Ishikawa (cell line): ENCODE measurements around the gene AFDN.

Experiments
- CEBPB ChIP-seq: IDR thresholded peaks from 2 replicates; pipeline ENCODE4 v1.6.1; 2012
- CREB1 ChIP-seq: IDR thresholded peaks from 2 replicates; pipeline ENCODE4 v1.6.1; 2012; ENCODE audit warnings: low read depth
- EGR1 ChIP-seq: IDR thresholded peaks from 2 replicates; pipeline ENCODE4 v1.6.1; 2012
- EP300 ChIP-seq: IDR thresholded peaks from 2 replicates; pipeline ENCODE4 v1.6.1; 2012; ENCODE audit warnings: borderline replicate concordance
- FOXM1 ChIP-seq: IDR thresholded peaks from 2 replicates; pipeline ENCODE4 v1.6.1; 2012; ENCODE audit warnings: low read depth, borderline replicate concordance
- NFIC ChIP-seq: IDR thresholded peaks from 2 replicates; pipeline ENCODE4 v1.6.1; 2012
- RAD21 ChIP-seq: IDR thresholded peaks from 2 replicates; pipeline ENCODE4 v1.6.1; 2012; ENCODE audit warnings: low read depth
- TAF1 ChIP-seq: IDR thresholded peaks from 2 replicates; pipeline ENCODE4 v1.6.1; 2012; ENCODE audit warnings: low read depth, mild to moderate bottlenecking
- TCF12 ChIP-seq: IDR thresholded peaks from 2 replicates; pipeline ENCODE4 v1.6.1; 2012; ENCODE audit warnings: low read depth
- TEAD4 ChIP-seq: IDR thresholded peaks from 2 replicates; pipeline ENCODE4 v1.6.1; 2012
- YY1 ChIP-seq: IDR thresholded peaks from 2 replicates; pipeline ENCODE4 v1.6.1; 2012; ENCODE audit warnings: low read depth
- ZBTB7A ChIP-seq: IDR thresholded peaks from 2 replicates; pipeline ENCODE4 v1.6.1; 2012; ENCODE audit warnings: low read depth
- TF ChIP-seq, protein P1 (sequence below): IDR thresholded peaks from 2 replicates; pipeline ENCODE4 v1.6.1; 2012; ENCODE audit warnings: low read depth, mild to moderate bottlenecking
- TF ChIP-seq, protein P2 (sequence below): IDR thresholded peaks from 2 replicates; pipeline ENCODE4 v1.6.1; 2012
- TF ChIP-seq, protein P3 (sequence below): IDR thresholded peaks from 2 replicates; pipeline ENCODE4 v1.6.1; 2012

AFDN gene

DNA sequence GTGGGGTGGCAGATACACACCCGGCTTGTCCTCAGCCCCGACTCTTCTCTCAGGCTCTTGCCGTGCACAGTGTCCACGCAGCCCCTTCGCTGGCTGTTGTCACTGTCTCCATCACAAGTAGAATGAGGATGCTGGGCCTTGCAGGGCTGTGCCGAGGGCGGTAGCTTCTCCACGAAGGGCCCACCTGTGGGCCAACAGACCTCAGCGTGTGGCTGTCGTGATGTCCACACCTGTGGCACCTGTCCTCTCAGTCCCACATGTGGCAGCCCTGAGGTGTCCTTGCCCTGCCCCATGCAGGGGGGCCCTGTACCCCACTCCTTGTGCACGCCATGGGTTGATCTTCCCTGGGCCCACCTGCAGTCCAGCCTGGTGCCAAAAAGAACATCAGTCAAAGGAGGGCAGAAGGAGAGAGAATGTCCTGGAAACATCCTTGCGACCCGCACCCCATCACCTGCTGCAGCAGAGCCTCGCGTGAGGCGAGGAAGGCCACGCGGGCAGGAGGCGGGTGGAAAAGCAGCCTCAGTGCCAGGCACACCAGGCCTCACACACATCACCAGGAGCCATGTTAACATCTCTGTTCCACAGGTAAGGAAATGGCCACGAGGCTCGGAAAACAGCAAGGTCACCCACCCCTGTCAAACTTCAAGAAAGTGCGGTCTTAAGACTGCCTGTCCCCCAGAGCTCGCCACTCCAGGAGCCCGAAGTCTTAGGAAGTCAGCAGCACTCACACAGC is 22.3 kb upstream of the AFDN start:
- TF ChIP-seq ZBTB7A (no peak), EP300 (no peak), TEAD4 (no peak), TCF12 (no peak), EGR1 (no peak), FOXM1 (no peak), RAD21 (no peak), CEBPB (no peak), NFIC (no peak), CREB1 (no peak)
- TF ChIP-seq, protein P1, sequence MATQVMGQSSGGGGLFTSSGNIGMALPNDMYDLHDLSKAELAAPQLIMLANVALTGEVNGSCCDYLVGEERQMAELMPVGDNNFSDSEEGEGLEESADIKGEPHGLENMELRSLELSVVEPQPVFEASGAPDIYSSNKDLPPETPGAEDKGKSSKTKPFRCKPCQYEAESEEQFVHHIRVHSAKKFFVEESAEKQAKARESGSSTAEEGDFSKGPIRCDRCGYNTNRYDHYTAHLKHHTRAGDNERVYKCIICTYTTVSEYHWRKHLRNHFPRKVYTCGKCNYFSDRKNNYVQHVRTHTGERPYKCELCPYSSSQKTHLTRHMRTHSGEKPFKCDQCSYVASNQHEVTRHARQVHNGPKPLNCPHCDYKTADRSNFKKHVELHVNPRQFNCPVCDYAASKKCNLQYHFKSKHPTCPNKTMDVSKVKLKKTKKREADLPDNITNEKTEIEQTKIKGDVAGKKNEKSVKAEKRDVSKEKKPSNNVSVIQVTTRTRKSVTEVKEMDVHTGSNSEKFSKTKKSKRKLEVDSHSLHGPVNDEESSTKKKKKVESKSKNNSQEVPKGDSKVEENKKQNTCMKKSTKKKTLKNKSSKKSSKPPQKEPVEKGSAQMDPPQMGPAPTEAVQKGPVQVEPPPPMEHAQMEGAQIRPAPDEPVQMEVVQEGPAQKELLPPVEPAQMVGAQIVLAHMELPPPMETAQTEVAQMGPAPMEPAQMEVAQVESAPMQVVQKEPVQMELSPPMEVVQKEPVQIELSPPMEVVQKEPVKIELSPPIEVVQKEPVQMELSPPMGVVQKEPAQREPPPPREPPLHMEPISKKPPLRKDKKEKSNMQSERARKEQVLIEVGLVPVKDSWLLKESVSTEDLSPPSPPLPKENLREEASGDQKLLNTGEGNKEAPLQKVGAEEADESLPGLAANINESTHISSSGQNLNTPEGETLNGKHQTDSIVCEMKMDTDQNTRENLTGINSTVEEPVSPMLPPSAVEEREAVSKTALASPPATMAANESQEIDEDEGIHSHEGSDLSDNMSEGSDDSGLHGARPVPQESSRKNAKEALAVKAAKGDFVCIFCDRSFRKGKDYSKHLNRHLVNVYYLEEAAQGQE = no peak
- TF ChIP-seq, protein P2, sequence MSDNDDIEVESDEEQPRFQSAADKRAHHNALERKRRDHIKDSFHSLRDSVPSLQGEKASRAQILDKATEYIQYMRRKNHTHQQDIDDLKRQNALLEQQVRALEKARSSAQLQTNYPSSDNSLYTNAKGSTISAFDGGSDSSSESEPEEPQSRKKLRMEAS = no peak

DNA sequence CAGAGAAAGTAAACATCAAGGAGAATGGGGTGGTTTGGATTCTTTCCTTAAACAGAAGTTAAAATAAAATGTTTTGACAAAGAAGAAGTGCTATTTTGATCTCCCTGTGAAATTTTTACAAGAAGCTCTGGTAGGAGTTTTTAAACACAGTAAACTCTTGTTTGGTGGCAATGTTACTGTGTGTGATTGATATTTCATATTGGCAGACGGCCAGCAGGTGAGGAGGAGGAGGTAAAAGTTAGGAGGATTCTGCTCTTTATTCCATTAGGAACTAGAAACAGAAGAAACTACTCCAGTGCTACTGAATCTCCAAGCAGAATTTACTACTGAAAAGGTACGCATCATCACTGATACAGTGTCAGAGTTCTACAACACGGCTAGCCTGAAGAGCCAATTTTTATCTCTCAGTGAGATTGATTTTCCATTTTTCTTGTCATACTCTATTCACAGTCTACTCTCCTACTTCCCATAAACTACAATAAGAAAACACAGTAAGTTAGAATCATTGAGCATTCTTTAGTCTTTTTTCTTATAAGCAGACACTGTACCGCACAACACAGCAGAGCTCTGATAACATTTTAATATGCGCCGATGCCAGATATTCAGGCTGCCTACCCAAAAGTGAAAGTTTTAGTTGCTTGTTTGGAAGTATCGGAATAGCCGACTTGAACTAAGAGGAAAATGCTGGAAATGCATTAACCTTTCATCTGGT is 21.2 kb upstream of the AFDN start:
- TF ChIP-seq YY1 (no peak), CEBPB (no peak), RAD21 (no peak), TCF12 (no peak), EGR1 (no peak), CREB1 (no peak), EP300 (no peak), TEAD4 (no peak), ZBTB7A (no peak)
- TF ChIP-seq, protein P3, sequence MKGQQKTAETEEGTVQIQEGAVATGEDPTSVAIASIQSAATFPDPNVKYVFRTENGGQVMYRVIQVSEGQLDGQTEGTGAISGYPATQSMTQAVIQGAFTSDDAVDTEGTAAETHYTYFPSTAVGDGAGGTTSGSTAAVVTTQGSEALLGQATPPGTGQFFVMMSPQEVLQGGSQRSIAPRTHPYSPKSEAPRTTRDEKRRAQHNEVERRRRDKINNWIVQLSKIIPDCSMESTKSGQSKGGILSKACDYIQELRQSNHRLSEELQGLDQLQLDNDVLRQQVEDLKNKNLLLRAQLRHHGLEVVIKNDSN = no peak

DNA sequence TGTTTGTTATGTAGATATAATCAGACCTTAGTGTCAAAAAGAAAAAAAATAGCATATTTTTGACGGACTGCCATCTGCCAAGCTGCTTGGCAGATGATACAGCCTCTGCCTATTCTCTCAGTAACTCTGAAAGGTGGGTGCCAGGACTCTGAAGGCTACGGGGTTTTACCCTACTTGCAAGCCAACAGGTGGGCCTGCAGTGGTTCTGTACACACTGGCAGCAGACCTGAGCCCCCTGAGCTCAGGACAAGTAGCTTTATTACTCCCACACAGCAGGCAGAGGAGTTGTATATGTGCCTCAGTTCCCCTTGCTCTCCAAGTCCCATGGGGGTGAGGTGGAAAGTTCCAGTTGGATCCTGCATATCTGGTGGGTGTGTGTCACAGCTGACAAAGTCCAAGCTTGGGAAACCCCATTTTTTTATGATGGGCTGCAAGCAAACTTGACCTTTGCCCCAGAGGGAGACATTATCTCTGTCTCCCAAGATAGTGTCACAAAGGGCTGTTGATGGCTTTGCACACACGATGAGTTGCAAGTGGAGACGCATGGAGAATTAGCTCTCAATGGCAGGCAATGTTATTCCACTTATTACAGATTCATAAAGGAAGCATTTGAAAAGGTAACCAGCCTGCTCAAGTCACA is 20.5 kb upstream of the AFDN start:
- no peak for TF ChIP-seq FOXM1
- TF ChIP-seq EGR1 = no peak
- TF ChIP-seq, protein P2 = no peak
- no peak for TF ChIP-seq TAF1
- no peak for TF ChIP-seq NFIC
- TF ChIP-seq, protein P1 = no peak
- TF ChIP-seq ZBTB7A = no peak
- no peak for TF ChIP-seq TCF12
- TF ChIP-seq RAD21 = no peak
- no peak for TF ChIP-seq CREB1
- TF ChIP-seq CEBPB = no peak
- TF ChIP-seq, protein P3 = no peak
- TF ChIP-seq YY1 = no peak
- TF ChIP-seq TEAD4 = no peak

DNA sequence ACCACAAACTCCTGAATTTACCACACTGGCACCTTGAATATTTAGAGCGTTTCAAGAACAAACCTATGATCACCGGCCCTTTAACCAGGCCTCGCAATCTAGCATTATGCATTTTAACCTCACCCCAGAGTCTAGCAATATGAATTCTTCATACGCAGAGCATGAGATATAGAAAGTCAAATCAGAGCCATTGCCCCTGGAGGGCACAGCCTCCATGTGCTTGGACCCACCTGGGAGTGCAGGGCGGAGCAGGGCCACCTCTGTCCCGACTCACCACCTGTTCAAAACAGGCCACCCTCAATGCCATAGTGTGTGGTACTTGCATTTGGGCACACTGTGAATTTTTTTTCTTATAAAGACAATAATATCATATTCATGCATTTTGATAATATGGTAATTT is 19.5 kb upstream of the AFDN start:
- no peak for TF ChIP-seq EGR1
- TF ChIP-seq, protein P3 = no peak
- no peak for TF ChIP-seq CREB1
- TF ChIP-seq CEBPB = no peak
- TF ChIP-seq FOXM1 = no peak
- TF ChIP-seq TAF1 = no peak

DNA sequence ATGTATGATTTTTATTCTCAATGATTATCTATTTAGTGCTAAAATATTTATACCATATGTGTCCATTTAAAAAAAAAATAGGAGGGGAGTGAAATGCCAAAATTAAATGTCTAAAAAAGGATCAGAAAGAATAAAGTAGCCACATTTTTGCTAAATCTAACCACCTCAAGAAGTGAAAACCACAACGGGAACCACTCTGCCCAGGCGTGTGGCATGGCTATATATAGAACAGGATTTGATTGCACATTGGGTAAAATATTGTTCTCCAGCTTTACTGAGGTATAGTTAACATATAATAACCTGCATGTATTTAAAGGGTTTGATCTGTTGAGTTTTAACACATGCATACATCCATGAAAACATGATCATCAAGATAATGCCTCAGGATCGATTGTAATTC is 19.0 kb upstream of the AFDN start:
- TF ChIP-seq ZBTB7A (no peak), FOXM1 (no peak), EP300 (no peak), CREB1 (no peak), YY1 (no peak), CEBPB (no peak), RAD21 (no peak), TAF1 (no peak)
- TF ChIP-seq, protein P3 = no peak
- TF ChIP-seq, protein P1 = no peak
- TF ChIP-seq, protein P2 = no peak
